ENCODE data around the gene FBXL7.

GRCh38 chr5:15827741-15828140 lies 327.8 kb downstream of the FBXL7 start:
- TF ChIP-seq PYGO2 (tag; IDR thresholded peaks at IDR 0.05) (no peak), ZNF764 (CRISPR knock-in tag; IDR thresholded peaks at IDR 0.05; ENCODE audit: low read depth) (no peak), GTF2F1 (IDR thresholded peaks at IDR 0.05; ENCODE audit: low read depth, low read length) (no peak), NR2C1 (IDR thresholded peaks at IDR 0.05) (no peak), NR2C1 (tag; IDR thresholded peaks at IDR 0.05) (no peak), MYC (IDR thresholded peaks at IDR 0.05; ENCODE audit: low read depth, low read length) (no peak), MYC (CRISPR knock-in tag; IDR thresholded peaks at IDR 0.05; ENCODE audit: borderline replicate concordance, low read depth) (no peak), KDM2B (CRISPR knock-in tag; IDR thresholded peaks at IDR 0.05) (no peak)
- TF ChIP-seq, protein P1, sequence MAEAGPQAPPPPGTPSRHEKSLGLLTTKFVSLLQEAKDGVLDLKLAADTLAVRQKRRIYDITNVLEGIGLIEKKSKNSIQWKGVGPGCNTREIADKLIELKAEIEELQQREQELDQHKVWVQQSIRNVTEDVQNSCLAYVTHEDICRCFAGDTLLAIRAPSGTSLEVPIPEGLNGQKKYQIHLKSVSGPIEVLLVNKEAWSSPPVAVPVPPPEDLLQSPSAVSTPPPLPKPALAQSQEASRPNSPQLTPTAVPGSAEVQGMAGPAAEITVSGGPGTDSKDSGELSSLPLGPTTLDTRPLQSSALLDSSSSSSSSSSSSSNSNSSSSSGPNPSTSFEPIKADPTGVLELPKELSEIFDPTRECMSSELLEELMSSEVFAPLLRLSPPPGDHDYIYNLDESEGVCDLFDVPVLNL (CRISPR knock-in tag; IDR thresholded peaks at IDR 0.05; ENCODE audit: low read depth) = no peak
- TF ChIP-seq, protein P2, sequence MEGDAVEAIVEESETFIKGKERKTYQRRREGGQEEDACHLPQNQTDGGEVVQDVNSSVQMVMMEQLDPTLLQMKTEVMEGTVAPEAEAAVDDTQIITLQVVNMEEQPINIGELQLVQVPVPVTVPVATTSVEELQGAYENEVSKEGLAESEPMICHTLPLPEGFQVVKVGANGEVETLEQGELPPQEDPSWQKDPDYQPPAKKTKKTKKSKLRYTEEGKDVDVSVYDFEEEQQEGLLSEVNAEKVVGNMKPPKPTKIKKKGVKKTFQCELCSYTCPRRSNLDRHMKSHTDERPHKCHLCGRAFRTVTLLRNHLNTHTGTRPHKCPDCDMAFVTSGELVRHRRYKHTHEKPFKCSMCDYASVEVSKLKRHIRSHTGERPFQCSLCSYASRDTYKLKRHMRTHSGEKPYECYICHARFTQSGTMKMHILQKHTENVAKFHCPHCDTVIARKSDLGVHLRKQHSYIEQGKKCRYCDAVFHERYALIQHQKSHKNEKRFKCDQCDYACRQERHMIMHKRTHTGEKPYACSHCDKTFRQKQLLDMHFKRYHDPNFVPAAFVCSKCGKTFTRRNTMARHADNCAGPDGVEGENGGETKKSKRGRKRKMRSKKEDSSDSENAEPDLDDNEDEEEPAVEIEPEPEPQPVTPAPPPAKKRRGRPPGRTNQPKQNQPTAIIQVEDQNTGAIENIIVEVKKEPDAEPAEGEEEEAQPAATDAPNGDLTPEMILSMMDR (IDR thresholded peaks at IDR 0.05 in 2 of 3, conservative IDR thresholded peaks at IDR 0.05 in 1 of 3; ENCODE audit: insufficient read depth in 2 of 3, low read depth in 1 of 3, low read length in 3 of 3) = no peak
- TF ChIP-seq, protein P3, sequence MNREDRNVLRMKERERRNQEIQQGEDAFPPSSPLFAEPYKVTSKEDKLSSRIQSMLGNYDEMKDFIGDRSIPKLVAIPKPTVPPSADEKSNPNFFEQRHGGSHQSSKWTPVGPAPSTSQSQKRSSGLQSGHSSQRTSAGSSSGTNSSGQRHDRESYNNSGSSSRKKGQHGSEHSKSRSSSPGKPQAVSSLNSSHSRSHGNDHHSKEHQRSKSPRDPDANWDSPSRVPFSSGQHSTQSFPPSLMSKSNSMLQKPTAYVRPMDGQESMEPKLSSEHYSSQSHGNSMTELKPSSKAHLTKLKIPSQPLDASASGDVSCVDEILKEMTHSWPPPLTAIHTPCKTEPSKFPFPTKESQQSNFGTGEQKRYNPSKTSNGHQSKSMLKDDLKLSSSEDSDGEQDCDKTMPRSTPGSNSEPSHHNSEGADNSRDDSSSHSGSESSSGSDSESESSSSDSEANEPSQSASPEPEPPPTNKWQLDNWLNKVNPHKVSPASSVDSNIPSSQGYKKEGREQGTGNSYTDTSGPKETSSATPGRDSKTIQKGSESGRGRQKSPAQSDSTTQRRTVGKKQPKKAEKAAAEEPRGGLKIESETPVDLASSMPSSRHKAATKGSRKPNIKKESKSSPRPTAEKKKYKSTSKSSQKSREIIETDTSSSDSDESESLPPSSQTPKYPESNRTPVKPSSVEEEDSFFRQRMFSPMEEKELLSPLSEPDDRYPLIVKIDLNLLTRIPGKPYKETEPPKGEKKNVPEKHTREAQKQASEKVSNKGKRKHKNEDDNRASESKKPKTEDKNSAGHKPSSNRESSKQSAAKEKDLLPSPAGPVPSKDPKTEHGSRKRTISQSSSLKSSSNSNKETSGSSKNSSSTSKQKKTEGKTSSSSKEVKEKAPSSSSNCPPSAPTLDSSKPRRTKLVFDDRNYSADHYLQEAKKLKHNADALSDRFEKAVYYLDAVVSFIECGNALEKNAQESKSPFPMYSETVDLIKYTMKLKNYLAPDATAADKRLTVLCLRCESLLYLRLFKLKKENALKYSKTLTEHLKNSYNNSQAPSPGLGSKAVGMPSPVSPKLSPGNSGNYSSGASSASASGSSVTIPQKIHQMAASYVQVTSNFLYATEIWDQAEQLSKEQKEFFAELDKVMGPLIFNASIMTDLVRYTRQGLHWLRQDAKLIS (CRISPR knock-in tag; IDR thresholded peaks at IDR 0.05) = no peak
- TF ChIP-seq, protein P4, sequence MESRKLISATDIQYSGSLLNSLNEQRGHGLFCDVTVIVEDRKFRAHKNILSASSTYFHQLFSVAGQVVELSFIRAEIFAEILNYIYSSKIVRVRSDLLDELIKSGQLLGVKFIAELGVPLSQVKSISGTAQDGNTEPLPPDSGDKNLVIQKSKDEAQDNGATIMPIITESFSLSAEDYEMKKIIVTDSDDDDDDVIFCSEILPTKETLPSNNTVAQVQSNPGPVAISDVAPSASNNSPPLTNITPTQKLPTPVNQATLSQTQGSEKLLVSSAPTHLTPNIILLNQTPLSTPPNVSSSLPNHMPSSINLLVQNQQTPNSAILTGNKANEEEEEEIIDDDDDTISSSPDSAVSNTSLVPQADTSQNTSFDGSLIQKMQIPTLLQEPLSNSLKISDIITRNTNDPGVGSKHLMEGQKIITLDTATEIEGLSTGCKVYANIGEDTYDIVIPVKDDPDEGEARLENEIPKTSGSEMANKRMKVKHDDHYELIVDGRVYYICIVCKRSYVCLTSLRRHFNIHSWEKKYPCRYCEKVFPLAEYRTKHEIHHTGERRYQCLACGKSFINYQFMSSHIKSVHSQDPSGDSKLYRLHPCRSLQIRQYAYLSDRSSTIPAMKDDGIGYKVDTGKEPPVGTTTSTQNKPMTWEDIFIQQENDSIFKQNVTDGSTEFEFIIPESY (CRISPR knock-in tag; IDR thresholded peaks at IDR 0.05) = no peak
- TF ChIP-seq, protein P5, sequence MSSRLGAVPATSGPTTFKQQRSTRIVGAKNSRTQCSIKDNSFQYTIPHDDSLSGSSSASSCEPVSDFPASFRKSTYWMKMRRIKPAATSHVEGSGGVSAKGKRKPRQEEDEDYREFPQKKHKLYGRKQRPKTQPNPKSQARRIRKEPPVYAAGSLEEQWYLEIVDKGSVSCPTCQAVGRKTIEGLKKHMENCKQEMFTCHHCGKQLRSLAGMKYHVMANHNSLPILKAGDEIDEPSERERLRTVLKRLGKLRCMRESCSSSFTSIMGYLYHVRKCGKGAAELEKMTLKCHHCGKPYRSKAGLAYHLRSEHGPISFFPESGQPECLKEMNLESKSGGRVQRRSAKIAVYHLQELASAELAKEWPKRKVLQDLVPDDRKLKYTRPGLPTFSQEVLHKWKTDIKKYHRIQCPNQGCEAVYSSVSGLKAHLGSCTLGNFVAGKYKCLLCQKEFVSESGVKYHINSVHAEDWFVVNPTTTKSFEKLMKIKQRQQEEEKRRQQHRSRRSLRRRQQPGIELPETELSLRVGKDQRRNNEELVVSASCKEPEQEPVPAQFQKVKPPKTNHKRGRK (tag; IDR thresholded peaks at IDR 0.05) = no peak

Measured in K562 (cell line).